HL-60 (cell line): Measurements from ENCODE around the gene CDHR3.

Experiments used
- POLR2AphosphoS5 ChIP-seq: IDR thresholded peaks from 2 replicates; pipeline ENCODE4 v1.6.1; 2012; ENCODE audit warnings: low read depth
- SPI1 ChIP-seq: IDR thresholded peaks from 2 replicates; pipeline ENCODE4 v1.6.1; 2012; ENCODE audit warnings: low read depth, mild to moderate bottlenecking, borderline replicate concordance
- TF ChIP-seq, protein P1 (sequence below): IDR thresholded peaks from 2 replicates; pipeline ENCODE4 v1.6.1; 2012; ENCODE audit warnings: low read depth; ENCODE audit not compliant: insufficient replicate concordance
- TF ChIP-seq, protein P2 (sequence below): IDR thresholded peaks from one replicate; pipeline ENCODE4 v1.5.1; 2011; ENCODE audit warnings: low read length, control low read depth, inconsistent platforms; ENCODE audit not compliant: insufficient read depth

DNA sequence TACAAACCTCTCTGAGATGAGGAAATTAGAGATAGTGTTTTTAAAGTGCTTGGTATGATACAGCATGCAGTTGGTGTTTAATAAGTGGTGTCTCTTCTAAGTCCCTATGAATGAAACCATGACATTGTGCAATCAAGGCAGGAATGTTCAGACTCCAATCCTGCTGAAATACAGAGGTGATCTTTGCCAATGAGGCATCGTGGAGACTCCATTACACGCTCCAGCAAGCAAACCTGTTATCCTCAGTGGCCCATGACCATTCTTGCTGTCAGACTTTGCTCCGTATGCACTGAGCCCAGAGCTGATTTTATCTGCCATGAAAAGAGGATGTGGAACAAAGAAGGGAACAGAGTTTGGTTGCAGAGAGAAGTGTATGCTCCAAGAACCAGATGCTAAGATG is 47.3 kb downstream of the CDHR3 start:
- TF ChIP-seq, protein P1, sequence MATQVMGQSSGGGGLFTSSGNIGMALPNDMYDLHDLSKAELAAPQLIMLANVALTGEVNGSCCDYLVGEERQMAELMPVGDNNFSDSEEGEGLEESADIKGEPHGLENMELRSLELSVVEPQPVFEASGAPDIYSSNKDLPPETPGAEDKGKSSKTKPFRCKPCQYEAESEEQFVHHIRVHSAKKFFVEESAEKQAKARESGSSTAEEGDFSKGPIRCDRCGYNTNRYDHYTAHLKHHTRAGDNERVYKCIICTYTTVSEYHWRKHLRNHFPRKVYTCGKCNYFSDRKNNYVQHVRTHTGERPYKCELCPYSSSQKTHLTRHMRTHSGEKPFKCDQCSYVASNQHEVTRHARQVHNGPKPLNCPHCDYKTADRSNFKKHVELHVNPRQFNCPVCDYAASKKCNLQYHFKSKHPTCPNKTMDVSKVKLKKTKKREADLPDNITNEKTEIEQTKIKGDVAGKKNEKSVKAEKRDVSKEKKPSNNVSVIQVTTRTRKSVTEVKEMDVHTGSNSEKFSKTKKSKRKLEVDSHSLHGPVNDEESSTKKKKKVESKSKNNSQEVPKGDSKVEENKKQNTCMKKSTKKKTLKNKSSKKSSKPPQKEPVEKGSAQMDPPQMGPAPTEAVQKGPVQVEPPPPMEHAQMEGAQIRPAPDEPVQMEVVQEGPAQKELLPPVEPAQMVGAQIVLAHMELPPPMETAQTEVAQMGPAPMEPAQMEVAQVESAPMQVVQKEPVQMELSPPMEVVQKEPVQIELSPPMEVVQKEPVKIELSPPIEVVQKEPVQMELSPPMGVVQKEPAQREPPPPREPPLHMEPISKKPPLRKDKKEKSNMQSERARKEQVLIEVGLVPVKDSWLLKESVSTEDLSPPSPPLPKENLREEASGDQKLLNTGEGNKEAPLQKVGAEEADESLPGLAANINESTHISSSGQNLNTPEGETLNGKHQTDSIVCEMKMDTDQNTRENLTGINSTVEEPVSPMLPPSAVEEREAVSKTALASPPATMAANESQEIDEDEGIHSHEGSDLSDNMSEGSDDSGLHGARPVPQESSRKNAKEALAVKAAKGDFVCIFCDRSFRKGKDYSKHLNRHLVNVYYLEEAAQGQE: no peak
- TF ChIP-seq POLR2AphosphoS5: no peak
- TF ChIP-seq, protein P2, sequence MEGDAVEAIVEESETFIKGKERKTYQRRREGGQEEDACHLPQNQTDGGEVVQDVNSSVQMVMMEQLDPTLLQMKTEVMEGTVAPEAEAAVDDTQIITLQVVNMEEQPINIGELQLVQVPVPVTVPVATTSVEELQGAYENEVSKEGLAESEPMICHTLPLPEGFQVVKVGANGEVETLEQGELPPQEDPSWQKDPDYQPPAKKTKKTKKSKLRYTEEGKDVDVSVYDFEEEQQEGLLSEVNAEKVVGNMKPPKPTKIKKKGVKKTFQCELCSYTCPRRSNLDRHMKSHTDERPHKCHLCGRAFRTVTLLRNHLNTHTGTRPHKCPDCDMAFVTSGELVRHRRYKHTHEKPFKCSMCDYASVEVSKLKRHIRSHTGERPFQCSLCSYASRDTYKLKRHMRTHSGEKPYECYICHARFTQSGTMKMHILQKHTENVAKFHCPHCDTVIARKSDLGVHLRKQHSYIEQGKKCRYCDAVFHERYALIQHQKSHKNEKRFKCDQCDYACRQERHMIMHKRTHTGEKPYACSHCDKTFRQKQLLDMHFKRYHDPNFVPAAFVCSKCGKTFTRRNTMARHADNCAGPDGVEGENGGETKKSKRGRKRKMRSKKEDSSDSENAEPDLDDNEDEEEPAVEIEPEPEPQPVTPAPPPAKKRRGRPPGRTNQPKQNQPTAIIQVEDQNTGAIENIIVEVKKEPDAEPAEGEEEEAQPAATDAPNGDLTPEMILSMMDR: no peak
- TF ChIP-seq SPI1: peak; percentile 51; the same call in 1 of the 2 replicates
